GM19240 (cell line): ENCODE results near the gene SMAD1.

Experiments
- DNase-seq: peaks from one replicate; pipeline ENCODE4 v3.0.0; 2011; ENCODE audit warnings: low spot score; ENCODE audit not compliant: insufficient read length

The SMAD1 gene

GRCh38 chr4:145481164-145481941 lies at the start of gene SMAD1:
Gene SMAD1, plus strand, starts transcription at chr4:145481853. Its CDS starts 32,761 bp downstream, at chr4:145514614.
- DNase-seq: no peak

DNA sequence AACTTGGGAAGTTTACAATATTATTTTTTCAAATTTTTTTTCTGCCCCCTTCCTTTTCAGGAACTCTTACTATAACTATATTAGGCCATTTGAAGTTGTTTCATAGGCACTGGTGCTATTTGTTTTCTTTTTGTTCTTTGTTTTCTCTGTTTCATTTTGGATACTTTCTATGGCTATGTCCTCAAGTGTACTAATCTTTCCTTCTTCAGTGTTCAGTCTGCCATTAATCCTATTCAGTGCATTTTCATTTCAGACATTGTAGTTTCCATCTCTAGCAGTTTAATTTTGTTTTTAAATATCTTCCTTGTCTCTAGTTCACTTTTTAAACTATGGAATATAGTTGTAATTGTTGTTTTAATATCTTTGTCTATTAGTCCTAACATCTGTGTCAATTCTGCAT lies 48.0 kb upstream of the SMAD1 start:
- DNase-seq: no peak

- no peak for DNase-seq
Measured at GRCh38 chr4:145435646-145436045, 46.0 kb upstream of the SMAD1 start.

GRCh38 chr4:145436114-145436513 lies 45.5 kb upstream of the SMAD1 start:
- no peak for DNase-seq

DNA sequence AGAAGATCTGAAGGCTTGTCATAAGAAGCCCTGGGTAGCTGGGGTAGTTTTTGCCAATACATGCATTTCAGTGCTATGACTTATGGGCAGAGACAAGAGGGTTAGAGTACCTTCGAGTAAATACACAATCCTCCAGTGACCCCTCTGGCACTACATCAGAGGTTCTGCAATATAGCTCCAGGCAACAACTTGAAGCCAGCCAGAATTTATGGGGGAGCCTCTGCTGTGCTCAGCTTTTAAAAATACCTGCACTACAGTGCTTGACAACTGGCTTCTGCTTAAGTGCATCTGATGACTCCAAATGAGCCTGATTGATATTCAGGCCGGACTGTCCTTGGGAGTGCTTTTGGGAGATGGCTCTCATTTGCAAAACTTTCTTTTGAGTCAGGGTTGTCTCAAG lies 44.9 kb upstream of the SMAD1 start:
- DNase-seq: no peak

DNA sequence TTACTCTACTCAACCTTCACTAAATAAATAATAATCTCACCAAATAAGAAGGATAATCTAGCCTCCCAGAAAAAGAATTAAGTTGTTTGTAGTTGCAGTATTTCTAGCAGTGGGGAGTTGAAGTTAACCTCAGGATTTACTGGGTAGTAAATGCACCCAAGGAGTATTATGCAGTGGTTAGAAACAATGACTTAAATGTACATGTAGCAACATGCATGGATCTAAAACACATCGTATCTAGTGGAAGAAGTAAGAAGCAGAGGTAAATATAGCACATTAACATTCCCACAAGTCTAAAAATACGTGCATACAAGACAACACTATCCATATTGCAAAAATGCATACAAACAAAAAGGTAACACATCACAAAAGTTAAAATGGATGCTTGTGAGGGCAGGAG lies 44.2 kb upstream of the SMAD1 start:
- DNase-seq: no peak

DNA sequence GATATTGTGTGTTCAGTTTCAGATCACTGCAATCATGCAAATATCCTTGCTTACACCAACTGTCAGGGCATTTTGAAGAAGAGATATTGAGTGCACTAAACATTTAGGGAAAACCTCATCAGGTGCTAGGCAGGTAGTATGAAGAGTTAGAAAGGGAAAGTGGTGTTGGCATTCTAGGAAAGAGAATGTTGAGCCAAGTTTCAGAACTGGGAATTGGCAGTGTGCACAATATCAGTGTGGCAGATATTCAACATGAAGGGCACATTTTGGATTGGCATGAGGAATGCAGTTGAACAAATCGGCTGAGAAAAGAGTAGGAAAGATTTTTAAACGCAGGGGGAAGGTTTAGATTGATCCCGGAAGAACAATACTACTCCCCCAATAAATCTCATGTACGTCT lies 43.4 kb upstream of the SMAD1 start:
- DNase-seq: no peak

DNA sequence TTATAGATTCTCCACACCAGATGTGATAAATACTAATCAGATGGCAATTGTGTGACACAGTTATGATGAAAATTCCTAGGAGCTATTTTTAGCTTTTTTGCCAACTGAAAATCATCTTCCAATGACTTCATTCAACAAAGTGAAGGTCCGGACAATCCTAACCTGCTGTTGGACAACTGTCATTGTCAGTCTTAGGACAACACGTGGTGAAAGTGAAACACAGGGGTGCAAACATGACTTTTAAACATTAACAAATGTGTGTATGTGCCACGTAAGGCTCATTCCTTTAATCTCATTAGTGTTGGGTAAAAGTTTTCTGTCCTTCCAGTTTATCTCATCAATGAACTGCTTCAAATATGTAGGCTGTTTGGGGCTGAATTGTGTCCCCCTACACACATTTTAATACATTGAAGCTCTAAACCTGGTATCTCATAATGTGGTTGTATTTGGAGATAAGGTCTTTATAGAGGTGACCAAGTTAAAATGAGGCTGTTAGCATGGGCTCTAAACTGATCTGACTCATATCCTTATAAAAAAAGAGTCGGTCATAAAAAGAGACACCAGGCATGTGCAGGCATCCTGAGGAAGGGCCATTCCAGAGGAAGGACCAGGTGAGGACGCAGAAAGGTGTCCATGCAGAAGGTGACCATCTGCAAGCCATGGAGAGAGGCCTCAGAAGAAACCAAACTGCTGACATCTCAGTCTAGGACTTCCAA lies 41.2 kb upstream of the SMAD1 start:
- DNase-seq: no peak

GRCh38 chr4:145446184-145446583 lies 35.5 kb upstream of the SMAD1 start:
- DNase-seq: no peak

DNA sequence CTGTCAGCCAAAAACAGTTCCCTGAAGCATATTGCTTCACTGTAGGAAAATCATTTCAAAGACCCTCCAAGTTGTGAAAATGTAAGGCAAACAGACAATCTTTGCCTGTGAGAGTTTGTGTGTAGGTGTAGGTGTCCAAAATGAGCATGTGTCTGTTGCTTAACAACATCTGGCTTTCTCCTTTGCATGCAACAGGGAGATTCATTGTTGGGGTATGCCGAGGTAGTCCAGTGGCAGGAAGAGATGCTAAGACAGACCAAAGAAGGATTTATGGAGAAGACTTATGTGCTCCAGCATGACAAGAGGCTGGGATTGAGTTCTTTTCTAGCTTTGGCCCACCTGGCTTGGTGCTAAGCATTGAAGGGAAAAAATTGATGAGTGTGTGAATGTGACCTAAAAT lies 29.8 kb upstream of the SMAD1 start:
- DNase-seq: no peak

GRCh38 chr4:145452447-145453162 lies 29.0 kb upstream of the SMAD1 start:
- DNase-seq: no peak

DNA sequence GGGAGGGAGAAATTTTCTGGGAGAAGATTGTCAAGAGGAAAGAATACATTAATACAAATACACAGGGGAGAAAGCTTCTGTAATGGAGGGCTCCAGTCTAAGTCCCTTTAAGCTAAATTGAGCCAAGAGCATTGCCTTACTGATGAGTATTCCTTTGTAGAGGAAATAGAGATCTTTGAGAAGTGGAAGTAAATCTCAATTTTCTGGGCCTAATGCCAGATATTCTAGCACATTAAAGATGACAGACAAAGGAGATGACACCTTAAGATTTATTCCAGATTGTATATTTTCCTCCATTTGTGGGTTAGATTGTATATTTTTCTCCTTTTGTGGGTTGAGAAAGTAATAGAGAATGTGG lies 28.5 kb upstream of the SMAD1 start:
- no peak for DNase-seq

GRCh38 chr4:145473203-145473602 lies 8.4 kb upstream of the SMAD1 start:
- no peak for DNase-seq

GRCh38 chr4:145480257-145480656 lies 1.4 kb upstream of the SMAD1 start:
- no peak for DNase-seq

- DNase-seq: no peak
Measured at GRCh38 chr4:145481942-145482208, 222 bp downstream of the SMAD1 start.

GRCh38 chr4:145482209-145483037 lies 770 bp downstream of the SMAD1 start:
- DNase-seq: no peak

- no peak for DNase-seq
Measured at GRCh38 chr4:145483514-145483913, 1.9 kb downstream of the SMAD1 start.

DNA sequence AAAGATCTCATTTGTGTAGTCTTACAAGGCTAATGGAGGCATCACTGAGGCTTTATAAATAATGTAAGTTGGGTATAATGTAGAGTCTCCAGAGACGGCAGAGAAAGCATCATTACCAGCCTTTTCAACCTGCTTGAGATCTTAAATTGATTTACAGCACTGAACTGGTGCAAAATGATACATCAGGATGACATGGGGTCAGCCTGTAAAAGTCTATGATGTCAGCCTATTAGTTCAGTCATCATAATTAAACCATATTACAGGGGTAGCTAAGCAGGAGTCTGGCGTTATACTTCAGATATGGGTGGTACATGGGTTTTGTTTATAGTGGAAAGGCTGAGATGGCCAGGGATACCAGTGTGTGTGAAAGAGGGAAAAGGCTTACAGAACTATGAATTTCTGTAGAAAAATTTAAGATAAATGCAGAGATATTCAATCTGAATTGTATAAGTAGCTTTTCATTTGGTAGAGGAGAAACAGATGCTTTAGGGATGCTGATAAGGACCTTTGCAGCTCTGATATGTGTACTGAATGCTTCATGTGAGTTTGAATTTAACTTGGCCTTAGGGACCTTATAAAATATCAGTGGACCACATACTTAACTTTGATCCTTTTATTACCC lies 2.7 kb downstream of the SMAD1 start:
- DNase-seq: no peak

GRCh38 chr4:145485120-145485519 lies 3.5 kb downstream of the SMAD1 start:
- no peak for DNase-seq

GRCh38 chr4:145486603-145487002 lies 5.0 kb downstream of the SMAD1 start:
- no peak for DNase-seq

- DNase-seq: peak; percentile 53
Measured at GRCh38 chr4:145487631-145488030, 6.0 kb downstream of the SMAD1 start.
